ENCODE results near the gene UTS2.

The UTS2 gene, protein sequence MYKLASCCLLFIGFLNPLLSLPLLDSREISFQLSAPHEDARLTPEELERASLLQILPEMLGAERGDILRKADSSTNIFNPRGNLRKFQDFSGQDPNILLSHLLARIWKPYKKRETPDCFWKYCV

GRCh38 chr1:7852804-7853683 is at the start of gene UTS2:
Gene UTS2, minus strand, starts transcription at chr1:7853065. Its CDS starts 62 bp downstream, at chr1:7853003.
- DNase-seq, result no peak

DNA sequence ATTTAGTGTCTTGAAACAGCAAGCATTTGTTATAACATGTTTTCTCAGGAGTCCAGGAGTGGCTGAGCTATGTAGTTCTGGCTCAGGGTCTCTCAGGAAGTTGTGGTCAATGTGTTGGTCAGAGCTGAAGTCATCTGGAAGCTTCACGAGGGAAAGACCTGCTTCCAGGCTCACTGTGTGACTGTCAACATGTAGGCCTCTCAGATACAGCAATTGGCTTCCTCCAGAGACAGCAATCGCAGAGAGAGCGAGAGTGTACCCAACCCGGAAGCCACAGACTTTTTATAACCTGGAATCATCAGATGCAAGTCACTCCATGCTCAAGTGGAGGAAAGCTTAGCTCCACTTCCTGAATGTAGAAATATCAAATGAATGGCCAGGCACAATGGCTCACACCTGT is 46.9 kb upstream of the UTS2 start:
- DNase-seq, result no peak

- peak in 1 of 2 donors; percentile 14 for DNase-seq
Measured at GRCh38 chr1:7898962-7899361, 46.1 kb upstream of the UTS2 start.

- no peak for DNase-seq
Measured at GRCh38 chr1:7896994-7897393, 44.1 kb upstream of the UTS2 start.

GRCh38 chr1:7893529-7894180 is 40.8 kb upstream of the UTS2 start:
- no peak for DNase-seq

DNA sequence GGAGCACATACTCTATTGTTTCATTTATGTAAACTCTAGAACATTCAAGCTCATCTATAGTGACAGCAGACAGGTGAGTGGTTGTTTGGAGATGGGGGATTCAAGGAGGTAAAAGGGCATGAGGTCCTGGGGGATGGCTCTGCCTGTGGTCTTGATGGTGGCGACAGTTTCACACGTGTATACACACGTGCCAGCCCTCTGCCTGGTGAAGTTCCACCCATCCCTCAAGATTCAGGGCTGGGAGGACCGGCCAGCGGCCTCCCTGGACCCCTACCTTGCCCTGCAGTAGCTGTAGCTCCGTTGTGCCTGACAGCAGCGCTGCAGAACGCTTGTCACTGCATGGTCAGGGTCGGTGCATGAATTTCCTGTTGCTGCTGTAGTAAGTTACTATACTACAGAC is 38.9 kb upstream of the UTS2 start:
- DNase-seq, result no peak

DNA sequence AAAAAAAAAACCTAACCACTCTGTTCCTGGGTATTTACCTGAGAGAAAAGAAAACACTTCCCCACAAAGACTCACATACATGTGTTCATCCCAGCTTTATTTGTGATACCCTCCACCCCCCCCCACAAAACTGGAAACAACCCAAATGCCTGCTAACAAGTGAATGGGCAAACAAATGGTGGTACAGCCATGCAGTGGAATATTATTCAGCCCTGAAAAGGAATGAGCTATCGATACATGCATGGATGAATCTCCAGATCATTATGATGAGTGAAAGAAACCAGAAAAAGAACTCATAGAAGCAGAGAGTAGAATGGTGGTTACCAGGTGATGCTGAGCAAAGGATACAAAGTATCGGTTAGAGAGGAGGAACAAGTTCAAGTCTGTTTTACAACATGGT is 38.0 kb upstream of the UTS2 start:
- DNase-seq, result no peak

DNA sequence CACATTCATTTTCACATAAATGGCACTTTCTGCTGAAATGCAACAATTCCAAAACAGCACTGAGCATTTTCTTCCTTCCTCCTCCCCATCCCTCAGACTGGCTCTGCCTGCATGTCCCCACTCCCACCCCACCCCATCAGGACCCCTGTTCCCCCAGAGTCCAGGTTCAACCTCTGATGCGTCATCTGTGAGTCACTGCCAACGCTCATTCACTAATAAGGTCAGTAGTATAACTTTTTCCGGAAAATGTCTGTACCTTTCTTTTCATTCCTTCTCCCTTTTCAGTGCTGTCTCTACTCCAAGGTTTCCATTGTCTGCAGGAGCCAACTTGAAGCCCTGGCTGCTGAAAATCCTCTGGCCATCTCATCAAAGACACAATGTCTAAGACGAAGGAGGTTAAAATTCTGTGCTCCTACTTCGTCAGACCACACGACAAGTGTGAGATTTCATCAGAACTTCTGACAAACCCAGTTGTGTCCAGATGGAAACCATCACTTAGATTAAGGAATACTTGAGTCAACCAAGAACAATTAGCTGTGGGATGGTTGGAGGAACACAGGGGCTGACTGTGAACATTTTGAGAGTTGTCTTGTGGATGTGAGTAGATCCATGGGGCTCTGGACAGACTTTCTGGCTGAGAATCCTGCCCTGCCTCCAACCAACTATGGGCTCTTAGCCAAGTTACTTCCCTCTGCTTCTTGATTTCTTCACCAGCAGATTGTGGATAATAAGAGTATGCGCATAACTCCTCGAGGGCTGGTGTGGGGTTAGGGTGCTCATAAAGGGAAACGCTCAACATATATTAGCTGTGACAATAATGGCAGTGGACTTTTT is 35.6 kb upstream of the UTS2 start:
- no peak for DNase-seq

DNA sequence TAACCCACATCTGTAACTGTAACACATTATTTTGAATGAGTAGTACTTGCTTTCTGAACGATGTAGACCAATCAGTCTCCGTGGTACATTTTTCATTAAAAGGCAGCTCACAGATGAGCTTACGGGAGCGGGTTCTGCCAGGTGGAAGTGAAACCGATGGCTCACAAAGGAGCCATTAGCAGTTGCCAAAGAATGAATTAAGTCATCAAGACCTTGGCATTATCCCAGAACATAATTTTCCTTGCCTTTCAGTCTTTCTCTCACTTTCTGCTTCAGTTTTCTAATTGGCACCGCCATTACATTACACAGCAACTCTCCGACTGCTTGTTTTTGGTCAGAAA is 33.5 kb upstream of the UTS2 start:
- no peak for DNase-seq

DNA sequence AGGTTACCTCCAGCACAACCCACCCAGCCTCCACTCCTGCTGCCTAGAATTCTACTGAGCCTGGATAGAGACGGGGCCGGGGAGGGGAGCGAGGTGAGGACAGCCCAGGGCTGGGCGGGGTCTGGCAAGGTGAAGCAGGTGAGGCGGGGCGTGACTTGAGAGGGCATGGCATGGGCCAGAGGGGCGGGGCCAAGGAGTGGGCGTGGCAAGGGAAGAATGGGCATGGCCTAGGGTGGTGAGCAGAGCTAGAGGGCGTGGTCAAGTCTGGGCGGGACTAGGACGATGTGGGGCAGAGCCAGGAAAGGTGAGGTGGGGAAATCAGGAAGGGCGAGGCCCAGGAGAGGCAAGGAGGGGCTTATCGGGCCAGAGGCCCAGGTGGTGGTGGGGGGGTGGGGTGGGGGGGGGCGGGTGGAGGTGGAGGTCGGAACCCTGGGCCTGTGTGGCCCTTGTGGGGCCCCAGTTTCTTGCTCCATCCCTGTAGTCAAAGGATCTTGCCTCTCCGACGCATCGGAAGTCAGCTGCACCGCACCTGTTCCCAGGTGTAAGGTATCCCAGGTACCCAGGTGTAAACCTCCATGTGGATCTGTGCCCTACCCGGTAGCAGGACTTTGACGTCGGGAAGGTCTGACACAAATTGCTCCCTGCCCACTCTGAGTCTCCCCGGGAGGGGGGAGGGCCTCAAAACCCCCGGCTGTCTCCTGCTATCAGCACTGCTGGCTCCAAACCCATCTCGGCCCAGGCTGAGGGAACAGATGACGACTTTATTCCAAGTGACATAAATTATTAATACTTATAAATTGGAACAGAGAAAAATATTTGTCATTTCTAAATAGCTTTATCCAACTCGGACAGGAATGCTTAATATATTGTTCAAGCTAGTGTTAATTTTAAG is 32.9 kb upstream of the UTS2 start:
- peak in 1 of 2 donors; percentile 4 for DNase-seq

- no peak for DNase-seq
Measured at GRCh38 chr1:7884757-7885156, 31.9 kb upstream of the UTS2 start.

- DNase-seq, result no peak
Measured at GRCh38 chr1:7879228-7879627, 26.4 kb upstream of the UTS2 start.

DNA sequence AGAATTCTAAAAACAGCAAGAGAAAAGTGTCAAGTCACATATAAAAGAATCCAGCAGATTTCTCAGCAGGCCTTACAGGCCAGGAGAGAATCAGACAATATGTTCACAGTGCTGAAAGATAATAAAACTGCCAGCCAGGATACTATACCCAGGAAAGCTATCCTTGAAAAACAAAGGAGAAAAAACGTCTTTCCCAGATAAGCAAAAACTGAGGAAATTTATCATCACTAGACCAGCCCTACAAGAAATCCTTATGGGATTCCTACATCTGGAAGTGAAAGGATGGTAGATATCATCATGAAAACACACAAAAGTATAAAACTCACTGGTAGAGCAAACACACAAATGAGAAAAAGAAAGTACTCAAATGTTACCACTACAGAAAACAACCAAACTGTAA is 25.2 kb upstream of the UTS2 start:
- no peak for DNase-seq

- no peak for DNase-seq
Measured at GRCh38 chr1:7873801-7874795, 21.2 kb upstream of the UTS2 start.

- DNase-seq, result no peak
Measured at GRCh38 chr1:7871136-7871535, 18.3 kb upstream of the UTS2 start.

DNA sequence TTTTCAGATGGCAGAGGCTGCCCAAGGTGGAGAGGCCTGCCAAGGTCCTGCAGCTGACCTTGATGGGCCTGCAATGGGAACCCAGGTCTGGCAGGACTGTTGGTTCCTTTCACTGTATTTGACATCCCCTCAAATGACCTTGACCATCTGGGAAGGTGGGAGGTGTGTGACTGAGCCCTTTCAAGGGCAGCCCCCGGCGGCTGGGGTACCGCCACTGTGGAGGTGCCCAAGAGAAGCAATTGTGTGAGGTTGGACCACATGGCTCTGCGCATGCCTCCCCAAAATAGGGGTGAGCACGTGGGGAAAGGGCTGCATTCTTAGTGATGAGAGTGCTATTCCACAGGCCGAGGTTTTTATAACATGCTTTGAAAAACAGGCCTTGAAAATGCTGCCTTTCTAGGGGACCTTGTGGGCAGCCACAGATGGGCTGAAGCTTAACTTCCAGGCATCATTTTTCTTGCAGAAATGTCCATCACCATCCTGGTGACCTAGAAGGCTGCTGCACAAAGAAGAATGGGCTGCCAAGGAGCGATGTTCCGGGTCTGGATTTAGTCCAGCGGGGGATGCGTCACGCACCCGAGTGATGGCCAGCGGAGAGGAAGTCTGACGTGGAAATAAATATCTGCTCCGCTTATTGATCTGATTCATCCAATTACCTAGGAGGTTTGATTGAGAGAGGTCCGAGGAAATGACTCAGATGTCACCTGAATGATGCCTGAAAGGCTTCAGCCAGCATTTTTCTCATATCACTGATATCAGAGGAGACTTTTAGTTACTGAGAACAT is 16.5 kb upstream of the UTS2 start:
- no peak for DNase-seq

GRCh38 chr1:7868070-7868780 is 15.4 kb upstream of the UTS2 start:
- no peak for DNase-seq

DNA sequence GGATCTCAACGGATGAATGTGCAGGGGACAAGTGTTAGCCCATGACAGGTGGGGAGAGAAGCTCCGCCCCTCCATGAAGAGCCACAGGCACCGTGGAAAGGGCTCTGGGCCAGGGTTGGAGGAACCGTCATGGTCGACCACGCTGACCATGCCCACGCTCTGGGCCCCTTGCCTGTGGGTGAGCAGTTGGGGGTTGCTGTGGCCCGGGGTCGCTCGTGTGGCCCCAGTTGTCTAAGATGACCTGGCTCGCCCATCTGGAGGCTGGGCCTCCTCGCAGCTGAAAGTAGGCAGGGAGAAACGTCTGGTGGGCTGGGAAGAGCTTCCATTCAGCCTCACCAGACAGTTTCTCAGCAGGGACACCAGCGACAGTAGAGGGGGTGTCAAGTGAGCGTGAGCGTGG is 13.1 kb upstream of the UTS2 start:
- DNase-seq, result no peak

DNA sequence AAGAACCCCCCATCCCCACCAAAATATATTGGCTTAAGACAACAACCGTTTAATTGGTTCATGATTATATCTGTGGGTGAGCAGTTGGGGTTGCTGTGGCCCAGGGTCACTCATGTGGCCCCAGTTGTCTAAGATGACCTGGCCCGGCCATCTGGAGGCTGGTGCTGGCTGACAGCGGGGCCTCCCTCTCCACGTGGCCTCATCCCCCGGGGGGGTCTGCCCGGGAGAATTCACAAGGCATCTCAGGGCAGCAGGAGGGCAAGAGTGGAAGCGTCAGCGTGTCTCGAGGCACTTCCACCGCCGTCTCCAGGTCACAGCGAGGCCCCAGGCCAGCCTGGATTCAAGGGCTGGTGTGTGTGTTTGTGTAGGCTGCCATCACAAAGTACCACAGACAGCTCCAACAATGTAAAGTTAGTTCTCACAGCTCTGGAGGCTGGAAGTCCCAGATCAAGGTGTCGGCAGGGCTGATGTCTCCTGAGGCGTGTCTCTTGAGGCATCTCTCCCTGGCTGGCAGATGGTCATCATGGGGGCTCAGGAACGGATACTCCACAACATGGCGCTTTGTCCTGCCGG is 11.0 kb upstream of the UTS2 start:
- DNase-seq, result no peak
